ENCODE results near the gene PHLPP2. TPM values are rescaled to one million over a fixed set of nuclear protein-coding genes. Genes with fewer than 3 reads are reported as not detected.

PHLPP2 gene
- 8.6 and 10.9 TPM in 2 replicates for total RNA-seq (2014; rRNA removed; shearing (Covaris generic))

DNA sequence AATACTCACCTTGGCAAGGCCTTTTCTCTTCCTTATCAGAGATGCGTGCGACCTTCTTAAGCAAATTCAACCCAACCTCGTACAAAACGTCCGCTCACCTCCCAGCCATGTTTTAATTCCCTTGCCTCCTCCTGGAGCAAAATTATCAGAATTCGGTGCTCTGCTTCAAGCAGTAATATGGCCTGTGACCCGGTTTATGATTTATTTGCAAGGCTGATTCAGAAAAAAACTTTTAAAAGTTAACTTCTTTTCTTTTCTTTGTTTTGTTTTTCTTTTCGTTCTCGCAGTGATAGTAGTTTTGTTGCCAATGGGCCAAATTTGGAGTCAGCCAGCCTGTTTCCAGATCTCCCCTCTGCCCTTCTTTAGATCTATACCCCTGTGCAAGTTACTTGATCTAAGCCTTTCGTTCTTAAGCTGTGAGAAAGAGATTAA lies at the start of gene PHLPP2:
PHLPP2 (minus strand) TSS at position 382 of the 432 bp plus-strand sequence. CDS start 9,906 bp downstream, outside the sequence.
- no peak for DNase-seq (ENCODE audit: low spot score)

- peak; percentile 65 for DNase-seq (ENCODE audit: low spot score)
Observed at GRCh38 chr16:71771571-71771970, 47.1 kb upstream of the PHLPP2 start.

- DNase-seq (ENCODE audit: low spot score) = no peak
Observed at GRCh38 chr16:71769222-71769621, 44.7 kb upstream of the PHLPP2 start.

- no peak for DNase-seq (ENCODE audit: low spot score)
Observed at GRCh38 chr16:71767060-71767900, 42.8 kb upstream of the PHLPP2 start.

DNA sequence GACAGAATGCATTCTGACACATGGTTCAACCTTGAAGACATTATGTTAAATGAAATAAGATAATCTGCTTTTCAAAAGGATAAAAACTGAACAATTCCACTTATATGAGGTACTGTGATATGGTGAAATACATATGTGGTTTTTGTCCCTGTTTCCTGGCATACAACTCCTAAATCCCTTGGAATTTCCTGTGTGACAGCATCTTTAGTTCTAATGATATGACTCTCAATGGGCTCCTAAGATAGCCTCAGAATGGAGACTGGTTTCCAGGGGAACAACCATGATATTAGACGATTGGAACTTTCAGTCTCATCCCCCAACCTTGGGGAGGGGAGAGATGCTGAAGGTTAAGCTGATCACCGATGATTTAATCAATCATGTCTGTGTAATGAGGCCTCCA lies 37.7 kb upstream of the PHLPP2 start:
- no peak for DNase-seq (ENCODE audit: low spot score)

DNA sequence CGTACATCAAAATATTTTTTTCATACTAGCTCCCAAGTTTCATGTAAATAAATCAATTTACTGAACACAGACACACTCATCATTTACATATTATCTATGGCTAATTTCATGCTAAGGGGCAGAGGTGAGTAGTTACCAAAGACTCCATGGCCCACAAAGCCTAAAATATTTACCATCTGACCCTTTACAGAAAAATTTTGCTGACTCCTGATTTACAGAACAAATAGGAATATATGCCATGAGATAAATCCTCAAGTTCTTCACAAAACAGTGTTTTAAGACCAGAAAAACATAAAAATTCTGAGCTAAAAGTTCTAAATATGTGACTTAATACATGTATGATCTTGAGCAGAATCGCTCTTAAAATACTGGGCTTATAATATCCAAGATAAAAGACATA lies 36.6 kb upstream of the PHLPP2 start:
- DNase-seq (ENCODE audit: low spot score) = no peak

DNA sequence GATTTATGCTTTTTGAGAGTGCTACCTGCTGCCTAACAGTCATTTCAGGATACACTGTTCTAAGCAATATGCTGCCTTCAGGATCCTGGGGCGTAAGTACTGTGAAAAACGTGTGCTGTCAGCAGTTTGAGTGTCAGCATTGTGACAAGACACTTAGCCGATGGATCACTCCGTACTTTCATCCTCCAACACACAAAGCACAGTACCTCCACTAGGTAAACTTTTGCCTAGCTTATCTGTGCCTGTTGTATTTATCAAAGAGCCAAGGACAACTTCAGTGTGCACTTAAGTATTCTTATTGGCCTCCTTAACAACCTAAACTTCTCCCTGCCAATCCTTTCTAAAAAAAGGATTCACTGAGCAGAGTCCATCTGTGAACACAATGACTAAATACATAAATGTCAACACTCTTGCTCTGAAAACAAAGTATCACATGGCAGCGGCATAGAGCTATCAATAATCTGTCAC lies 33.8 kb upstream of the PHLPP2 start:
- DNase-seq (ENCODE audit: low spot score) = no peak

DNA sequence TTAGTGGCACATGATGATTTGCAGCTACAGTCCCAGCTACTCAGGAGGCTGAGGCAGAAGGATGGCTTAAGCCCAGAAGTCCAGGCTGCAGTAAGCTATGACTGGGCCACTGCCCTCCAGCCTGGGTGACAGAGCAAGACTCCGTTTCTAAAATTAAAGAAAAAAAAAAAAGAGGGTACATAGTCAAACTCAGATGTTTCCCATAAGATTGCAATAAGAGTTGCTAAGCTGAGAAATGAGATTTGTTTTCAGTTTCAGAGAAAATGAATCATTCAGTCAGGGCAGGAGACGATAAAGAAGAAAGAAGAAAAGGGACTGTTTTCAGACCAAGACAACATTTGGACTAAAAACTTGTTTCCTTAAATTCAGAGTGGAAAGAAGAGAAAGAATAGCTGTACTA lies 30.2 kb upstream of the PHLPP2 start:
- no peak for DNase-seq (ENCODE audit: low spot score)

GRCh38 chr16:71754108-71754507 lies 29.6 kb upstream of the PHLPP2 start:
- no peak for DNase-seq (ENCODE audit: low spot score)

DNA sequence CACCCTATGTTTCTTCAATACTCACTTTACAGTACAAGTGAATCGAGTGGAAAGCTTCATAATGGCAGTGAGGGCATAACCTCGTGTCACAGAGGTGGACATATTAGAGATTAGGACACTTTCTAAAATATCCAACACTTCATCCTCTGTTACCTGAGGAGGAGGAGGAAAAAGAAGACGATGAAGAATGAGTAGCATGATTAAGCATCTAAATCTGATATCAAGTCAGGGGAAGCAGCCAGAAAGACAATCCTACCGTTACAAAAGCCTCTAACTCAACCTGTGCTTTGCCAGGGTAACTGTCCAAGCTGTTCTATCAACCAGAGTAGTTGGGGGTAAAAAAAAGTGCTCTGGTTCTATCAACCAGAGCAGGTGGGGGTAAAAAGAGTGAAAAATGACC lies 23.7 kb upstream of the PHLPP2 start:
- DNase-seq (ENCODE audit: low spot score) = no peak

- DNase-seq (ENCODE audit: low spot score) = peak; percentile 76
Observed at GRCh38 chr16:71746442-71747046, 22.0 kb upstream of the PHLPP2 start.

GRCh38 chr16:71738855-71739254 lies 14.4 kb upstream of the PHLPP2 start:
- no peak for DNase-seq (ENCODE audit: low spot score)

GRCh38 chr16:71737501-71737900 lies 13.0 kb upstream of the PHLPP2 start:
- no peak for DNase-seq (ENCODE audit: low spot score)

DNA sequence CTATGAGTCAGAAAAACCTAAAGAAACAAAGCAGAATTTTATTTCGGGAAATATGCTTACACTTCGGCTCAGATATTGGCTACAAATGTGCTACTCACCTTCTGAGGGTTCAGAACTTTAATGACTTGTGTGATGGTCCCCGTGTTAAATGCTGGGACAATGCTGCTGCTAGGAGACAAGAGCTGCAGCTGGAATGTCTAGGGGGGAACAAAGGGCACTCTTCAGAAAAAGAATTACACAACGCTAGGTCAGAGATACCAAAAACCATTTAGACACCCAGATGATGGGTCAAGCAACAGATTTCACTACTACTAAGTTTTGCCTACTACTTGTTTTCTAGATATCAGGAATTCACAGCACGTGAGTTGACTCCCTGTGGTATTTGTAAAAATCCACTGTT lies 10.0 kb upstream of the PHLPP2 start:
- DNase-seq (ENCODE audit: low spot score) = no peak

GRCh38 chr16:71732587-71732986 lies 8.1 kb upstream of the PHLPP2 start:
- no peak for DNase-seq (ENCODE audit: low spot score)

DNA sequence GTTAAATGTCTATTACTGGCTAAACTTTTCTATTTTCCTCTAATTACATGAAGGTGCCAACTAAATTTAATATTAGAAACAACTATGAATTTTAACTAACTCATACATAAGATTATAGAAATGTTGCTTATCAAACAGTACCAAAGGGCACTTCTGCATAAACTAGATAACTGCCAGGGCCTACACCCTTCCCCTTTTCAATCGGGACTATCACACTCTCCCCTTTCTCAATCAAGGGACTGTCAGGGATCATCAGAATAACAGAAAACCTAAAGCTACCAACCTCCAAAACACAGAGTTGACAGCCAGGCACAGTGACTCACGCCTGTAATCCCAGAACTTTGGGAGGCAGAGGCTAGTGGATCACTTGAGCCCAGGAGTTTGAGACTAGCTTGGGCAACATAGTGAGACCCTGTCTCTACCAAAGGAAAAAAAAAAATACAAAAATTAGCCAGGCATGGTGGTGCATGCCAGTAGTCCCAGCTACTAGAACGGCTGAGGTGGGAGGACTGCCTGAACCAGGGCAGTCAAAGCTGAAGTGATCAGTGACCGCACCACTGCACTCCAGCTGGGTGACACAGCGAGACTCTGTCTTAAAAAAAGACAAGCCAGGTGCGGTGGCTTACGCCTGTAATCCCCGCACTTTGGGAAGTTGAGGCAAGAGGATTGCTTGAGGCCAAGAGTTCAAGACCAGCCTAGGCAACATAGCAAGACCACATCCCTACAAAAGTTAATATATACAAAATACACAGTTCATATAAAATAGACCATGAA lies 3.2 kb upstream of the PHLPP2 start:
- no peak for DNase-seq (ENCODE audit: low spot score)

DNA sequence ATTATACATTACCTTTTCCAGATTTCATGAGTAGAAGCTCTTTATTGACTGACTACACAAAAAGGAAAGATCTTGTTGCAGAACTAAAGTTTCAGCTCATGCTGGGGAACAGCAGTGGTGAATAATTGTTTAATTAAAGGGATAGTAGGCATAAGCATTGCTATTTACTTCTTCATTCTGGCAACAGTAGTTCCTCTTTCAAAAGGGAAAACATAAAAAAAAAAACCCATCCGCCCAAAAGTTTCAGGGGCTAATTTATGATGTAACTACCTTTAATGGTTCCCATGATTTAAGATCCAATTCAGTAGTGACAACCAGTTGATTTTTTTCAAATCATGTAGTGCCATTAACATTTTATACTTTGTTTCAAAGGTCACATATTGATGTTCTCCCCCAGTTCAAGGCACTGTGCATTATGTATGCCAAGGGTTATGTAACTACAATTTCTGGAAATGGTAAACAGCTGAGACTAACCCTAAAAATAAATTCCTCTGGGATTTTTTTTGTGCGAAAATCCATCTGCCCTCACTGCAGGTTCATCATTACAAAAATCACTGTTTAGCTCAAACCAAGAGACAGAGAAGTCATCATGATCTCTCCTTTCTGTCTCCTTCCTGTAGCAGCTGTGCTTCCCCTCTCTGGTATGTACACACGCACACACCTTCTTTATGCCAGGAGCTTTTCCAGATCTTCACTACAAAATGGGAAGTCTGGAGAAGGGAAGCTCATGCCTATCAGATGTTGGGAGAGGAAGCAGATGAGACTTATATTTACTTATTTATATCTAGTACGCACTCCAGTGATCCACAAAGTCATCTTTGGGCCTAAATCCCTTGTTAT lies 2.2 kb upstream of the PHLPP2 start:
- peak; percentile 20 for DNase-seq (ENCODE audit: low spot score)

GRCh38 chr16:71723537-71724319 lies 773 bp downstream of the PHLPP2 start:
- peak; percentile 84 for DNase-seq (ENCODE audit: low spot score)

GRCh38 chr16:71722801-71723536 lies 1.5 kb downstream of the PHLPP2 start:
- peak; percentile 82 for DNase-seq (ENCODE audit: low spot score)

Data from HT-29 (cell line).